ENCODE measurements around the gene GDPGP1. TPM values are rescaled to one million over a fixed set of nuclear protein-coding genes. Genes with fewer than 3 reads are reported as not detected.
"Not testable (repeated sequence)": the region's sequence is repeated elsewhere in the genome, so short reads cannot be mapped to it uniquely, and the experiment has no call there.

GDPGP1 gene
- total and polyA plus RNA-seq, 2 donors (not counting 1 experiment from before 2014, with no cell fraction given), result 9.3 to 10.4 TPM

DNA sequence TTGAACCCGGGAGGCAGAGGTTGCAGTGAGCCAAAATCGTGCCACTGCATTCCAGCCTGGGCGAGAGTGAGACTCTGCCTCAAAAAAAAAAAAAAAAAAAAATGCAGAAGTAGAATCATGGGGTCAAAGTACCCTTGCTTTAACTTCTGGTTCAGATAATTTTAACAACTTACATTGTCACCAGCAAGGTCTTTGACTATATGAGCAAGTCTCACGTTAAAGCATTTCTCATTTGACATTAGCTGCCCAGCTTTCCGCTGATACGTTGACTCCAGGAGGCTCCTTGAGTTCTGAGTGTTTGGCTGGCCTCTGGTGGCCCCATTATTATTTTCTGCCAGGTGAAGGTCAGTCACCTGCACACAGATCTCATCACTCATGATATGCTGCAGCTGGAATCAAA, 47.6 kb downstream of the GDPGP1 start:
- ATAC-seq (ENCODE audit: low read depth); H4K20me1 ChIP-seq (ENCODE audit: control insufficient read depth, insufficient read depth, low read length, poor library complexity, severe bottlenecking): not testable (repeated sequence)
- CTCF ChIA-PET, result interaction anchor here (1.1 to 2.6 kb wide), 5 partner anchors 11 to 196 kb away, joined by 3 to 9 read pairs (median 4); no protein-coding TSS in a partner anchor

DNA sequence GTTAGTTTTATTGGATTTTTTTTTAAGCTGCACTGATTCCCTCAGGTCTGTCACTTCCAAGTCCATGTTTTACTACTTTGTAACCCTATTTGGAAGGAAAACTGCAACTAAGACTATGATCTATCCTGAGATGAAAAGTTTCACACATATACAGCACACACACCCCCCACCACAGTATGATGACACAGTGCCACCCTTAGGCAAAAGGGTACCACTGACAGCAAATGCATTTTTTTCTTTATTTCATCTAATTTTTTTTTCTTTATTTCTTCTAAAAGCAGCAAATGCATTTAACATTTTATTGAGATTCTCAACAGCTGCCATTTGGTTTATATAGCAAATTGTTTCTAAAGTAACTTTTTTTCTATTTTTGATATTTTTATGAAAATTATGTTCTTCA, 52.7 kb downstream of the GDPGP1 start:
- Histone ChIP-seq H3K4me2 (replicated peaks; ENCODE audit: low read depth, low read length, poor library complexity, severe bottlenecking) (no peak overlapping the region), H3K27ac (ENCODE audit: low read length in 2 of 2) (no peak overlapping the region), H4K20me1 (ENCODE audit: control insufficient read depth, insufficient read depth, low read length, poor library complexity, severe bottlenecking) (no peaks in the 10 kb centered on the region), H2AFZ (ENCODE audit: insufficient read depth, low read depth, low read length, poor library complexity, severe bottlenecking) (no peak overlapping the region), H3K27me3 (replicated peaks in 1 of 4; ENCODE audit: control extremely low read depth in 1 of 4, control insufficient read depth in 3 of 4, insufficient read depth in 4 of 4, low read length in 3 of 4) (no peaks in the 10 kb centered on the region), H3K79me2 (ENCODE audit: control insufficient read depth, insufficient read depth, low read length) (no peaks in the 10 kb centered on the region), H3K9me3 (ENCODE audit: control extremely low read depth in 1 of 3, control insufficient read depth in 2 of 3, insufficient read depth in 1 of 3, low read length in 2 of 3) (peaks cover 0 to 2% (median 0%) of the 10 kb centered on the region in 3 donors), H3K4me3 (ENCODE audit: control extremely low read depth in 1 of 5, extremely low read depth in 1 of 5, insufficient read depth in 1 of 5, low read depth in 2 of 5, low read length in 4 of 5) (no peak overlapping the region), H3K4me1 (ENCODE audit: control insufficient read depth in 2 of 2, insufficient read depth in 2 of 2, low read length in 2 of 2) (no peaks in the 10 kb centered on the region), H3K36me3 (replicated peaks in 1 of 2; ENCODE audit: control extremely low read depth in 1 of 2, control insufficient read depth in 1 of 2, extremely low read depth in 1 of 2, insufficient read depth in 2 of 2, low read length in 1 of 2) (no peaks in the 10 kb centered on the region), H3K9ac (ENCODE audit: low read length) (no peak overlapping the region)
- no peak overlapping the region for H3K4me3 Mint-ChIP-seq
- ATAC-seq (ENCODE audit: low read depth) (peak; percentile 69), DNase-seq (peak; percentile 67)
- intact Hi-C loops (cut with micrococcal nuclease), result loop anchor here (1.0 to 5.0 kb wide), 3 partner anchors 54 to 184 kb away; partner anchors contain the start of genes CIB1, GDPGP1 and IDH2
- CTCF ChIA-PET, result interaction anchor here (0.6 to 4.1 kb wide), 17 partner anchors 10 to 412 kb away, joined by 3 to 29 read pairs (median 4); no protein-coding TSS in a partner anchor
- H3K9me3 Mint-ChIP-seq (ENCODE audit: insufficient read depth), result no peaks in the 10 kb centered on the region
- TF ChIP-seq, protein P1, sequence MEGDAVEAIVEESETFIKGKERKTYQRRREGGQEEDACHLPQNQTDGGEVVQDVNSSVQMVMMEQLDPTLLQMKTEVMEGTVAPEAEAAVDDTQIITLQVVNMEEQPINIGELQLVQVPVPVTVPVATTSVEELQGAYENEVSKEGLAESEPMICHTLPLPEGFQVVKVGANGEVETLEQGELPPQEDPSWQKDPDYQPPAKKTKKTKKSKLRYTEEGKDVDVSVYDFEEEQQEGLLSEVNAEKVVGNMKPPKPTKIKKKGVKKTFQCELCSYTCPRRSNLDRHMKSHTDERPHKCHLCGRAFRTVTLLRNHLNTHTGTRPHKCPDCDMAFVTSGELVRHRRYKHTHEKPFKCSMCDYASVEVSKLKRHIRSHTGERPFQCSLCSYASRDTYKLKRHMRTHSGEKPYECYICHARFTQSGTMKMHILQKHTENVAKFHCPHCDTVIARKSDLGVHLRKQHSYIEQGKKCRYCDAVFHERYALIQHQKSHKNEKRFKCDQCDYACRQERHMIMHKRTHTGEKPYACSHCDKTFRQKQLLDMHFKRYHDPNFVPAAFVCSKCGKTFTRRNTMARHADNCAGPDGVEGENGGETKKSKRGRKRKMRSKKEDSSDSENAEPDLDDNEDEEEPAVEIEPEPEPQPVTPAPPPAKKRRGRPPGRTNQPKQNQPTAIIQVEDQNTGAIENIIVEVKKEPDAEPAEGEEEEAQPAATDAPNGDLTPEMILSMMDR (IDR thresholded peaks at IDR 0.05), result peak; percentile 78
- TF ChIP-seq EZH2 (IDR thresholded peaks at IDR 0.05; ENCODE audit: borderline replicate concordance, insufficient read depth, low read depth, low read length, poor library complexity, severe bottlenecking), result no peak
- peaks cover 4% of the 10 kb centered on the region for H3K4me1 Mint-ChIP-seq
- no peaks in the 10 kb centered on the region for H3K27me3 Mint-ChIP-seq
- POLR2A ChIA-PET, result interaction anchor here (0.6 kb wide), 1 partner anchor 28 kb away, joined by 3 read pairs; no protein-coding TSS in a partner anchor
- H3K27ac Mint-ChIP-seq, result no peak overlapping the region

More for the DNA sequence above, 47.6 kb downstream of the GDPGP1 start:
- H3K4me1 ChIP-seq (ENCODE audit: control insufficient read depth in 2 of 2, insufficient read depth in 2 of 2, low read length in 2 of 2); intact Hi-C loops (cut with micrococcal nuclease); H3K9ac ChIP-seq (ENCODE audit: low read length); H2AFZ ChIP-seq (ENCODE audit: insufficient read depth, low read depth, low read length, poor library complexity, severe bottlenecking); H3K27ac ChIP-seq (ENCODE audit: low read length in 2 of 2); DNase-seq; H3K4me1 Mint-ChIP-seq; H3K27ac Mint-ChIP-seq; H3K79me2 ChIP-seq (ENCODE audit: control insufficient read depth, insufficient read depth, low read length); H3K27me3 ChIP-seq (replicated peaks in 1 of 4; ENCODE audit: control extremely low read depth in 1 of 4, control insufficient read depth in 3 of 4, insufficient read depth in 4 of 4, low read length in 3 of 4); H3K27me3 Mint-ChIP-seq; H3K4me3 ChIP-seq (ENCODE audit: control extremely low read depth in 1 of 5, extremely low read depth in 1 of 5, insufficient read depth in 1 of 5, low read depth in 2 of 5, low read length in 4 of 5); H3K36me3 ChIP-seq (replicated peaks in 1 of 2; ENCODE audit: control extremely low read depth in 1 of 2, control insufficient read depth in 1 of 2, extremely low read depth in 1 of 2, insufficient read depth in 2 of 2, low read length in 1 of 2); H3K9me3 ChIP-seq (ENCODE audit: control extremely low read depth in 1 of 3, control insufficient read depth in 2 of 3, insufficient read depth in 1 of 3, low read length in 2 of 3); H3K9me3 Mint-ChIP-seq (ENCODE audit: insufficient read depth); POLR2A ChIA-PET; H3K4me3 Mint-ChIP-seq; H3K4me2 ChIP-seq (replicated peaks; ENCODE audit: low read depth, low read length, poor library complexity, severe bottlenecking): not testable (repeated sequence)
- WGBS (ENCODE audit: insufficient coverage), result 82% methylated on average over 6 of the region's 6 CpGs
